GM12865 (cell line): ENCODE measurements around the gene NEMP1.

ENCODE experiments used
- DNase-seq: peaks from one replicate; pipeline ENCODE4 v3.0.0; 2010; ENCODE audit warnings: low read depth
- H3K4me3 ChIP-seq: 2 replicates; pipeline ENCODE4 v1.5.1; 2011; ENCODE audit warnings: mild to moderate bottlenecking, low read depth, low read length, control low read depth
- TF ChIP-seq, protein P1 (sequence below): IDR thresholded peaks from 2 replicates; pipeline ENCODE4 v1.5.1; 2011; ENCODE audit warnings: low read length, control low read depth, low read depth, inconsistent platforms; ENCODE audit not compliant: insufficient read depth; ENCODE audit errors: missing control alignments

NEMP1 gene

GRCh38 chr12:57090924-57091637, 12.5 kb upstream of the NEMP1 start:
- DNase-seq: no peak
- H3K4me3 ChIP-seq: peak overlapping the region; percentile 91; the same call in 1 of the 2 replicates
- TF ChIP-seq, protein P1, sequence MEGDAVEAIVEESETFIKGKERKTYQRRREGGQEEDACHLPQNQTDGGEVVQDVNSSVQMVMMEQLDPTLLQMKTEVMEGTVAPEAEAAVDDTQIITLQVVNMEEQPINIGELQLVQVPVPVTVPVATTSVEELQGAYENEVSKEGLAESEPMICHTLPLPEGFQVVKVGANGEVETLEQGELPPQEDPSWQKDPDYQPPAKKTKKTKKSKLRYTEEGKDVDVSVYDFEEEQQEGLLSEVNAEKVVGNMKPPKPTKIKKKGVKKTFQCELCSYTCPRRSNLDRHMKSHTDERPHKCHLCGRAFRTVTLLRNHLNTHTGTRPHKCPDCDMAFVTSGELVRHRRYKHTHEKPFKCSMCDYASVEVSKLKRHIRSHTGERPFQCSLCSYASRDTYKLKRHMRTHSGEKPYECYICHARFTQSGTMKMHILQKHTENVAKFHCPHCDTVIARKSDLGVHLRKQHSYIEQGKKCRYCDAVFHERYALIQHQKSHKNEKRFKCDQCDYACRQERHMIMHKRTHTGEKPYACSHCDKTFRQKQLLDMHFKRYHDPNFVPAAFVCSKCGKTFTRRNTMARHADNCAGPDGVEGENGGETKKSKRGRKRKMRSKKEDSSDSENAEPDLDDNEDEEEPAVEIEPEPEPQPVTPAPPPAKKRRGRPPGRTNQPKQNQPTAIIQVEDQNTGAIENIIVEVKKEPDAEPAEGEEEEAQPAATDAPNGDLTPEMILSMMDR: no peak

DNA sequence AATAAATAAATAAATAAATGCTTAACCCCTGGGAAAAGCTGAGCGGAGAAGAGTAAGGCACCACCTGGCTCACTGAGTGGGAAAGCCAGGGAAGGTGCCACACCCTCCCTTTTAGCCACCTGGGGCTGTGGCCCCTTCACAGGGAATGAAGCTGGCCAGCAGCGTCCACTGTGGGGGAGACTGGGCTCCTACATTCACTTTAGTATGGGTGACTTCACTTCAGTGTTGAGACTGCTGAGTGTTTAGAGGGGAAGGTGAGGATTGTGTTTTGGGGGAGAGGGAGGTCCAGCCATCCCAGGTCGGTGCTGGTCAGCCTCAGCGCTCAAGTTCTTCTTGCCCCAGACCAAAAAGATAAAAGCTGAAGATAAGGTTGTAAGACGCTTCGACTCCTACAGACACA, 11.9 kb upstream of the NEMP1 start:
- TF ChIP-seq, protein P1: no peak
- peak overlapping the region; percentile 91 for H3K4me3 ChIP-seq
- no peak for DNase-seq

GRCh38 chr12:57089271-57090245, 11.0 kb upstream of the NEMP1 start:
- TF ChIP-seq, protein P1: no peak
- peak; percentile 54 for DNase-seq
- peak overlapping the region; percentile 91 for H3K4me3 ChIP-seq

GRCh38 chr12:57088354-57089270, 10.0 kb upstream of the NEMP1 start, which contains the start of gene NAB2:
Gene NAB2, plus strand, starts transcription at chr12:57089114. Its CDS starts 158 bp downstream, at chr12:57089272.
- H3K4me3 ChIP-seq: peak within 1 kb of the TSS; percentile 99
- DNase-seq: peak; percentile 98
- TF ChIP-seq, protein P1: no peak

GRCh38 chr12:57087691-57088353, 9.2 kb upstream of the NEMP1 start:
- peak; percentile 93 for DNase-seq
- peak overlapping the region; percentile 99 for H3K4me3 ChIP-seq
- TF ChIP-seq, protein P1: no peak
